Activated naive CD4-positive, alpha-beta T cell treated with anti-CD3 and anti-CD28 coated beads, Interleukin-2, amount 10 ng/mL, durations not matched to agents 7 days and 5 days (primary cell): ENCODE measurements around the gene TTC38.

ENCODE experiments used
- CTCF ChIA-PET: fragments of 350-600 bp; sonication (Branson Sonifier 250); formaldehyde crosslinking; loops from one replicate; lab custom pipeline; 2021; ENCODE audit warnings: antibody characterized with exemption; lab: Charles Lee
- DNase-seq: peaks from one replicate; pipeline ENCODE4 v3.0.0-alpha.2; 2020
- H3K27ac Mint-ChIP-seq: one replicate; pipeline ENCODE4 v1.8.0; 2021; ENCODE audit warnings: mild to moderate bottlenecking, moderate library complexity, mixed read lengths
- H3K27me3 Mint-ChIP-seq: one replicate; pipeline ENCODE4 v1.8.0; 2021; ENCODE audit warnings: mild to moderate bottlenecking, mixed read lengths
- H3K36me3 Mint-ChIP-seq: one replicate; pipeline ENCODE4 v1.8.0; 2021; ENCODE audit warnings: mixed read lengths
- H3K4me1 Mint-ChIP-seq: one replicate; pipeline ENCODE4 v1.8.0; 2021; ENCODE audit warnings: mixed read lengths
- H3K4me3 Mint-ChIP-seq: one replicate; pipeline ENCODE4 v1.8.0; 2021; ENCODE audit warnings: mild to moderate bottlenecking, moderate library complexity, mixed read lengths
- H3K9me3 Mint-ChIP-seq: one replicate; pipeline ENCODE4 v1.8.0; 2021; ENCODE audit warnings: mixed read lengths

TTC38 gene

GRCh38 chr22:46267431-46268279, at the start of gene TTC38:
TTC38 (plus strand) TSS chr22:46268008; CDS start chr22:46268040, 32 bp downstream.
- peaks cover 20% of the 10 kb centered on the region for H3K4me1 Mint-ChIP-seq
- peaks cover 14% of the 10 kb centered on the region for H3K9me3 Mint-ChIP-seq
- CTCF ChIA-PET = interaction anchor here (1.3 kb wide), 1 partner anchor 30 kb away, joined by 3 read pairs; no protein-coding TSS in a partner anchor
- H3K4me3 Mint-ChIP-seq = peak within 1 kb of the TSS; percentile 84
- H3K27ac Mint-ChIP-seq = peak within 1 kb of the TSS; percentile 67
- H3K27me3 Mint-ChIP-seq = peaks cover 43% of the 10 kb centered on the region
- peak; percentile 72 for DNase-seq
- peaks cover 16% of the 10 kb centered on the region for H3K36me3 Mint-ChIP-seq

GRCh38 chr22:46219636-46220035, 48.2 kb upstream of the TTC38 start:
- peak overlapping the region; percentile 43 for H3K27ac Mint-ChIP-seq
- CTCF ChIA-PET = no interaction called here

GRCh38 chr22:46220921-46221320, 46.9 kb upstream of the TTC38 start:
- Mint-ChIP-seq H3K9me3 (peaks cover 2% of the 10 kb centered on the region), H3K27ac (no peak overlapping the region), H3K4me1 (peaks cover 19% of the 10 kb centered on the region), H3K36me3 (peaks cover 34% of the 10 kb centered on the region), H3K27me3 (no peaks in the 10 kb centered on the region), H3K4me3 (no peak overlapping the region)
- no peak for DNase-seq
- CTCF ChIA-PET = no interaction called here

More at GRCh38 chr22:46219636-46220035, 48.2 kb upstream of the TTC38 start:
- DNase-seq = peak; percentile 40
- no peaks in the 10 kb centered on the region for H3K27me3 Mint-ChIP-seq
- H3K4me3 Mint-ChIP-seq = no peak overlapping the region
- H3K36me3 Mint-ChIP-seq = peaks cover 31% of the 10 kb centered on the region
- peaks cover 19% of the 10 kb centered on the region for H3K4me1 Mint-ChIP-seq
- no peaks in the 10 kb centered on the region for H3K9me3 Mint-ChIP-seq

GRCh38 chr22:46224044-46224897, 43.5 kb upstream of the TTC38 start:
- Mint-ChIP-seq H3K4me1 (peaks cover 16% of the 10 kb centered on the region), H3K9me3 (peaks cover 3% of the 10 kb centered on the region), H3K27me3 (no peaks in the 10 kb centered on the region), H3K36me3 (peaks cover 28% of the 10 kb centered on the region), H3K27ac (no peak overlapping the region), H3K4me3 (no peak overlapping the region)
- no peak for DNase-seq
- CTCF ChIA-PET = no interaction called here

- CTCF ChIA-PET = no interaction called here
- H3K4me1 Mint-ChIP-seq = peaks cover 10% of the 10 kb centered on the region
- no peak overlapping the region for H3K27ac Mint-ChIP-seq
- no peak for DNase-seq
- H3K36me3 Mint-ChIP-seq = peaks cover 22% of the 10 kb centered on the region
- no peaks in the 10 kb centered on the region for H3K27me3 Mint-ChIP-seq
- H3K9me3 Mint-ChIP-seq = peaks cover 3% of the 10 kb centered on the region
- H3K4me3 Mint-ChIP-seq = no peak overlapping the region
Measured at GRCh38 chr22:46224898-46225290, 42.9 kb upstream of the TTC38 start.

GRCh38 chr22:46225631-46226030, 42.2 kb upstream of the TTC38 start:
- no peak for DNase-seq
- Mint-ChIP-seq H3K27ac (no peak overlapping the region), H3K27me3 (no peaks in the 10 kb centered on the region), H3K9me3 (peaks cover 3% of the 10 kb centered on the region), H3K36me3 (peaks cover 18% of the 10 kb centered on the region), H3K4me3 (no peak overlapping the region), H3K4me1 (peaks cover 5% of the 10 kb centered on the region)
- CTCF ChIA-PET = no interaction called here

- H3K27me3 Mint-ChIP-seq = no peaks in the 10 kb centered on the region
- CTCF ChIA-PET = no interaction called here
- H3K9me3 Mint-ChIP-seq = peaks cover 3% of the 10 kb centered on the region
- H3K4me1 Mint-ChIP-seq = no peaks in the 10 kb centered on the region
- H3K36me3 Mint-ChIP-seq = peaks cover 11% of the 10 kb centered on the region
- H3K4me3 Mint-ChIP-seq = no peak overlapping the region
- no peak for DNase-seq
- no peak overlapping the region for H3K27ac Mint-ChIP-seq
Measured at GRCh38 chr22:46226577-46226976, 41.2 kb upstream of the TTC38 start.

GRCh38 chr22:46229701-46230100, 38.1 kb upstream of the TTC38 start:
- no peak overlapping the region for H3K27ac Mint-ChIP-seq
- CTCF ChIA-PET = no interaction called here

GRCh38 chr22:46230262-46230901, 37.4 kb upstream of the TTC38 start:
- Mint-ChIP-seq H3K27me3 (no peaks in the 10 kb centered on the region), H3K27ac (no peak overlapping the region), H3K4me1 (peaks cover 2% of the 10 kb centered on the region), H3K36me3 (peaks cover 7% of the 10 kb centered on the region), H3K9me3 (peaks cover 3% of the 10 kb centered on the region), H3K4me3 (no peak overlapping the region)
- no peak for DNase-seq
- CTCF ChIA-PET = no interaction called here

More at GRCh38 chr22:46229701-46230100, 38.1 kb upstream of the TTC38 start:
- Mint-ChIP-seq H3K9me3 (peaks cover 3% of the 10 kb centered on the region), H3K27me3 (no peaks in the 10 kb centered on the region), H3K36me3 (peaks cover 7% of the 10 kb centered on the region), H3K4me3 (no peak overlapping the region), H3K4me1 (peaks cover 2% of the 10 kb centered on the region)
- no peak for DNase-seq

GRCh38 chr22:46233231-46233630, 34.6 kb upstream of the TTC38 start:
- Mint-ChIP-seq H3K27me3 (no peaks in the 10 kb centered on the region), H3K4me1 (peaks cover 2% of the 10 kb centered on the region), H3K9me3 (peaks cover 4% of the 10 kb centered on the region), H3K27ac (no peak overlapping the region), H3K4me3 (no peak overlapping the region), H3K36me3 (peaks cover 20% of the 10 kb centered on the region)
- DNase-seq = no peak
- CTCF ChIA-PET = no interaction called here

- H3K36me3 Mint-ChIP-seq = peaks cover 22% of the 10 kb centered on the region
- H3K9me3 Mint-ChIP-seq = peaks cover 6% of the 10 kb centered on the region
- no peak for DNase-seq
- peaks cover 12% of the 10 kb centered on the region for H3K4me1 Mint-ChIP-seq
- CTCF ChIA-PET = no interaction called here
- no peak overlapping the region for H3K4me3 Mint-ChIP-seq
- no peak overlapping the region for H3K27ac Mint-ChIP-seq
- H3K27me3 Mint-ChIP-seq = no peaks in the 10 kb centered on the region
Measured at GRCh38 chr22:46234969-46235368, 32.8 kb upstream of the TTC38 start.

GRCh38 chr22:46237453-46238124, 30.2 kb upstream of the TTC38 start:
- CTCF ChIA-PET = interaction anchor here (0.9 kb wide), 1 partner anchor 31 kb away, joined by 3 read pairs; the partner anchor contains the start of gene TTC38
- Mint-ChIP-seq H3K4me3 (no peak overlapping the region), H3K36me3 (peaks cover 26% of the 10 kb centered on the region)

GRCh38 chr22:46238541-46238940, 29.3 kb upstream of the TTC38 start:
- H3K4me1 Mint-ChIP-seq = peaks cover 25% of the 10 kb centered on the region
- H3K27ac Mint-ChIP-seq = no peak overlapping the region
- peaks cover 6% of the 10 kb centered on the region for H3K9me3 Mint-ChIP-seq
- H3K27me3 Mint-ChIP-seq = no peaks in the 10 kb centered on the region
- CTCF ChIA-PET = interaction anchor here (0.7 kb wide), 1 partner anchor 1030 kb away, joined by 3 read pairs; no protein-coding TSS in a partner anchor
- no peak for DNase-seq
- H3K4me3 Mint-ChIP-seq = no peak overlapping the region
- peaks cover 33% of the 10 kb centered on the region for H3K36me3 Mint-ChIP-seq

More at GRCh38 chr22:46237453-46238124, 30.2 kb upstream of the TTC38 start:
- Mint-ChIP-seq H3K4me1 (peaks cover 27% of the 10 kb centered on the region), H3K9me3 (peaks cover 6% of the 10 kb centered on the region), H3K27me3 (no peaks in the 10 kb centered on the region), H3K27ac (no peak overlapping the region)
- no peak for DNase-seq
